ENCODE data around the gene RAVER2. TPM values are rescaled to one million over a fixed set of nuclear protein-coding genes. Genes with fewer than 3 reads are reported as not detected.

RAVER2 gene
- total and polyA plus RNA-seq, 2 of the 13 experiments (the other 11 are each of a cell fraction or from before 2014, with no cell fraction given), result 11.4 to 15.4 TPM

- intact Hi-C loops (cut with micrococcal nuclease; ENCODE audit: unreplicated experiment), result no loop called here
- no peak overlapping the region for H3K27ac ChIP-seq (ENCODE audit: extremely low read length, insufficient read depth, low read length)
- FAIRE-seq, result no peak
- no peaks in the 10 kb centered on the region for H4K20me1 ChIP-seq (ENCODE audit: insufficient read depth, low read length)
- H3K4me2 ChIP-seq (ENCODE audit: low read depth, low read length), result no peak overlapping the region
- H2AFZ ChIP-seq (ENCODE audit: low read length), result no peak overlapping the region
- TF ChIP-seq FOXO1 (CRISPR knock-in tag; IDR thresholded peaks at IDR 0.05), result no peak
- TF ChIP-seq ZNF614 (CRISPR knock-in tag; IDR thresholded peaks at IDR 0.05; ENCODE audit: borderline replicate concordance), result no peak
- no peak for TF ChIP-seq SIX4 (CRISPR knock-in tag; IDR thresholded peaks at IDR 0.05)
- TF ChIP-seq KLF6 (CRISPR knock-in tag; IDR thresholded peaks at IDR 0.05), result no peak
- no peak for TF ChIP-seq HDAC1 (CRISPR knock-in tag; IDR thresholded peaks at IDR 0.05)
- no peak for TF ChIP-seq EHMT2 (IDR thresholded peaks at IDR 0.05; ENCODE audit: borderline replicate concordance, low read depth, low read length)
- no peak for TF ChIP-seq HMGXB4 (CRISPR knock-in tag; IDR thresholded peaks at IDR 0.05; ENCODE audit: borderline replicate concordance in 1 of 2, low read depth in 1 of 2)
- TF ChIP-seq TARDBP (CRISPR knock-in tag; IDR thresholded peaks at IDR 0.05), result no peak
- no peak for TF ChIP-seq ZBTB37 (CRISPR knock-in tag; IDR thresholded peaks at IDR 0.05)
- no peak for TF ChIP-seq KLF16 (CRISPR knock-in tag; IDR thresholded peaks at IDR 0.05)
- no peaks in the 10 kb centered on the region for H3K79me2 ChIP-seq (ENCODE audit: insufficient read depth, low read length)
- H3K9ac ChIP-seq (ENCODE audit: insufficient read depth, low read depth, low read length), result no peak overlapping the region
- no TSS peak for BruUV-seq (replicated peaks)
- H3K27me3 ChIP-seq (ENCODE audit: control insufficient read depth in 1 of 2, insufficient read depth in 2 of 2, low read length in 2 of 2), result no peaks in the 10 kb centered on the region
- ChIA-PET CTCF (ENCODE audit: low intra/inter-chr PET ratio, low total read pairs) (no interaction called here), POLR2A (no interaction called here)
- no peak for ATAC-seq
- peaks cover 33 to 78% of the 10 kb centered on the region in 2 experiments for H3K36me3 ChIP-seq (replicated peaks in 1 of 2; ENCODE audit: control insufficient read depth in 1 of 2, insufficient read depth in 2 of 2, low read length in 2 of 2)
- 0 out of 2 replicates have a peak, but pooled peaks cover 5% of the 10 kb centered on the region for H3K4me1 ChIP-seq (ENCODE audit: insufficient read depth, low read length)
- H3K4me3 ChIP-seq (replicated peaks in 1 of 3; ENCODE audit: insufficient read depth in 1 of 3, low read depth in 2 of 3, low read length in 3 of 3), result no peak overlapping the region
- in situ Hi-C loops (cut with HindIII; ENCODE audit: extremely low pct_ligation_motif_present, low pct_unique_long_range_greater_than_20kb), result no loop called here
- 98% methylated on average over 9 of the region's 9 CpGs for WGBS (ENCODE audit: low lambda C conversion rate)
- no peak for DNase-seq (ENCODE audit: low spot score)
- H3K9me3 ChIP-seq (ENCODE audit: low read length), result no peaks in the 10 kb centered on the region
Observed at GRCh38 chr1:64873576-64873975, 128.7 kb downstream of the RAVER2 start.
